ENCODE results near the gene MPP2.

DNA sequence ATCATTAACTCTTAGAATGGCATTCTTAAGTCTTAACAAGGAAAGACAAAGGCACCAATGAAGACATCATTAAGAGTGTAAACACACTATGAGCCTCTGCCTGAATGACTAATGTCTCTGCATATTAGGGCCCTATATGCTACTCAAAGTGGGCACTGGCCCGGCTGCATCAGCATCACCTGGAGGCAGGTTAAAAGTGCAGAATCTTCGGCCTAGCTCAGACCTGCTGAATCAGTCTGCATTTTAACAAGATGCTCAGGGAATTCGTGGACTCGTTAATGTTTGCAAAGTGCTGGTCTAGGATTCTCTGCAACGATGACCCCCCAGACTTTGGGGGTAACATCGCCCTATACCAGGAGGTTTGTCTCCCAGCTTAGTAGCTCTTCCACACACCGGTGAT lies 81.1 kb downstream of the MPP2 start:
- TF ChIP-seq, protein P1, sequence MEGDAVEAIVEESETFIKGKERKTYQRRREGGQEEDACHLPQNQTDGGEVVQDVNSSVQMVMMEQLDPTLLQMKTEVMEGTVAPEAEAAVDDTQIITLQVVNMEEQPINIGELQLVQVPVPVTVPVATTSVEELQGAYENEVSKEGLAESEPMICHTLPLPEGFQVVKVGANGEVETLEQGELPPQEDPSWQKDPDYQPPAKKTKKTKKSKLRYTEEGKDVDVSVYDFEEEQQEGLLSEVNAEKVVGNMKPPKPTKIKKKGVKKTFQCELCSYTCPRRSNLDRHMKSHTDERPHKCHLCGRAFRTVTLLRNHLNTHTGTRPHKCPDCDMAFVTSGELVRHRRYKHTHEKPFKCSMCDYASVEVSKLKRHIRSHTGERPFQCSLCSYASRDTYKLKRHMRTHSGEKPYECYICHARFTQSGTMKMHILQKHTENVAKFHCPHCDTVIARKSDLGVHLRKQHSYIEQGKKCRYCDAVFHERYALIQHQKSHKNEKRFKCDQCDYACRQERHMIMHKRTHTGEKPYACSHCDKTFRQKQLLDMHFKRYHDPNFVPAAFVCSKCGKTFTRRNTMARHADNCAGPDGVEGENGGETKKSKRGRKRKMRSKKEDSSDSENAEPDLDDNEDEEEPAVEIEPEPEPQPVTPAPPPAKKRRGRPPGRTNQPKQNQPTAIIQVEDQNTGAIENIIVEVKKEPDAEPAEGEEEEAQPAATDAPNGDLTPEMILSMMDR (conservative IDR thresholded peaks at IDR 0.05; ENCODE audit: low read depth, low read length), result no peak
- TF ChIP-seq EZH2 (IDR thresholded peaks at IDR 0.05; ENCODE audit: borderline replicate concordance, low read depth, low read length, poor library complexity, severe bottlenecking), result no peak
